DND-41 (cell line): ENCODE data around the gene CDH23.

Experiments
- ATAC-seq: fragments of 200-7000 bp; cut with Tn5 transposase; 3 replicates; pipeline ENCODE4 v1.9.1; 2021; ENCODE audit warnings: low read depth; ENCODE audit not compliant: insufficient read depth
- DNase-seq: peaks from one replicate; pipeline ENCODE4 v3.0.0-alpha.2; 2020
- H2AFZ ChIP-seq: 2 replicates; pipeline ENCODE4 v1.6.0; 2012; ENCODE audit warnings: low read depth, low read length
- H3K27ac ChIP-seq: 2 replicates; pipeline ENCODE4 v1.5.1; 2012; ENCODE audit warnings: low read length, inconsistent platforms
- H3K27me3 ChIP-seq: fragments of 200-600 bp; sonication (generic); 2 replicates; pipeline ENCODE4 v1.6.0; 2012; ENCODE audit warnings: low read length, mild to moderate bottlenecking, inconsistent platforms; ENCODE audit not compliant: insufficient read depth, poor library complexity
- H3K36me3 ChIP-seq: 2 replicates; pipeline ENCODE4 v1.5.1; 2012; ENCODE audit warnings: low read length, inconsistent platforms; ENCODE audit not compliant: insufficient read depth
- H3K4me1 ChIP-seq: 2 replicates; pipeline ENCODE4 v1.5.1; 2012; ENCODE audit warnings: mild to moderate bottlenecking, low read length; ENCODE audit not compliant: insufficient read depth
- H3K4me2 ChIP-seq: 2 replicates; pipeline ENCODE4 v1.6.0; 2012; ENCODE audit warnings: mild to moderate bottlenecking, moderate library complexity, low read length, inconsistent platforms; ENCODE audit not compliant: insufficient read depth
- H3K4me3 ChIP-seq, 2 experiments: fragments of 200-600 bp in 1 of 2; shearing (Covaris generic) in 1 of 2; 2 replicates each; pipeline ENCODE4 v1.5.1; 2012 to 2016; ENCODE audit warnings: inconsistent platforms in 2 of 2, low read length in 2 of 2, mild to moderate bottlenecking in 2 of 2, low read depth in 1 of 2, moderate library complexity in 1 of 2
- H3K79me2 ChIP-seq: 2 replicates; pipeline ENCODE4 v1.6.0; 2012; ENCODE audit warnings: low read length, inconsistent platforms; ENCODE audit not compliant: insufficient read depth
- H3K9ac ChIP-seq: 2 replicates; pipeline ENCODE4 v1.6.0; 2012; ENCODE audit warnings: low read depth, mild to moderate bottlenecking, inconsistent platforms, low read length, moderate library complexity
- H3K9me3 ChIP-seq: 2 replicates; pipeline ENCODE4 v1.5.1; 2012; ENCODE audit warnings: low read length, moderate library complexity, mild to moderate bottlenecking, inconsistent platforms; ENCODE audit not compliant: insufficient read depth, severe bottlenecking
- H4K20me1 ChIP-seq: 2 replicates; pipeline ENCODE4 v1.6.0; 2012; ENCODE audit warnings: low read length; ENCODE audit not compliant: insufficient read depth
- EZH2 ChIP-seq: IDR thresholded peaks from 3 replicates; pipeline ENCODE4 v1.6.1; 2012; ENCODE audit warnings: borderline replicate concordance, low read depth, mild to moderate bottlenecking, moderate library complexity, low read length, inconsistent platforms; ENCODE audit not compliant: severe bottlenecking
- TF ChIP-seq, protein P1 (sequence below): IDR thresholded peaks from 2 replicates; pipeline ENCODE4 v1.5.1; 2012; ENCODE audit warnings: borderline replicate concordance, low read length, moderate library complexity, mild to moderate bottlenecking; ENCODE audit not compliant: poor library complexity, severe bottlenecking; ENCODE audit errors: extremely low read depth

Gene CDH23

DNA sequence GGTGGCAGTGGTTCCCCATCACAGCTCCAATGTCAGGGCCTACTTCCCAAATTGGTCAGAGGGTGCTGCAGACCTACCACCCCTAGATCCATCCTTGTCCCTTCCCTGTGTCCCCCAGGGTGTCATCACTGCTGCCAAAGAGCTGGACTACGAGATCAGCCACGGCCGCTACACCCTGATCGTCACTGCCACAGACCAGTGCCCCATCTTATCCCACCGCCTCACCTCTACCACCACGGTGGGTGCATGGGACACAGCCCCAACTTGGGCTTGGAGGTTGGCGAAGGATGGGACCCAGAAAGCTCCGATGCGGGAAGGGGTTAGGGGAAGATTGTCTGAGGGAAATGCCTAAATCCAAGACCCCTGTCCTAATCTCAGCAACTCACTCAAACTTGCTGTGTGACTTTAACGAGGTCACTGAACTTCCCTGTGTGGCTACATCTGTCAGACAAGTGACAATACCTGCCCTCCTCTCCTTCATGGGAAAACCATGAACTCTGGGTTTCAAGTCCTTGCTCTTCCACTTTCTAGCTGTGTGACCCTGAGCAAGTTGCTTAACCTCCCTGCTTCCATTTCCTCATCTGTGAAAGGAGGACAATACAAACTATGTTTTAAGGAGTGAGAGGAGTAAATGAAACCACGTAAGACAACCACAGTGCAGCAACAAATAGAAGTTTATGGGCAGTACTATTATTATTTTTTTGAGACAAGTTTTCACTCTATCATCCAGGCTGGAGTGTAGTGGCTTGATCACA is 381.5 kb downstream of the CDH23 start:
- Histone ChIP-seq H2AFZ (no peak overlapping the region), H3K9me3 (no peaks in the 10 kb centered on the region), H3K4me3 (no peak overlapping the region), H3K4me1 (peaks cover 26% of the 10 kb centered on the region), H4K20me1 (no peaks in the 10 kb centered on the region), H3K27me3 (no peaks in the 10 kb centered on the region), H3K27ac (no peak overlapping the region), H3K36me3 (no peaks in the 10 kb centered on the region), H3K79me2 (no peaks in the 10 kb centered on the region), H3K9ac (no peak overlapping the region), H3K4me2 (no peak overlapping the region)
- ATAC-seq (no peak), DNase-seq (no peak)
- no peak for TF ChIP-seq EZH2
- TF ChIP-seq, protein P1, sequence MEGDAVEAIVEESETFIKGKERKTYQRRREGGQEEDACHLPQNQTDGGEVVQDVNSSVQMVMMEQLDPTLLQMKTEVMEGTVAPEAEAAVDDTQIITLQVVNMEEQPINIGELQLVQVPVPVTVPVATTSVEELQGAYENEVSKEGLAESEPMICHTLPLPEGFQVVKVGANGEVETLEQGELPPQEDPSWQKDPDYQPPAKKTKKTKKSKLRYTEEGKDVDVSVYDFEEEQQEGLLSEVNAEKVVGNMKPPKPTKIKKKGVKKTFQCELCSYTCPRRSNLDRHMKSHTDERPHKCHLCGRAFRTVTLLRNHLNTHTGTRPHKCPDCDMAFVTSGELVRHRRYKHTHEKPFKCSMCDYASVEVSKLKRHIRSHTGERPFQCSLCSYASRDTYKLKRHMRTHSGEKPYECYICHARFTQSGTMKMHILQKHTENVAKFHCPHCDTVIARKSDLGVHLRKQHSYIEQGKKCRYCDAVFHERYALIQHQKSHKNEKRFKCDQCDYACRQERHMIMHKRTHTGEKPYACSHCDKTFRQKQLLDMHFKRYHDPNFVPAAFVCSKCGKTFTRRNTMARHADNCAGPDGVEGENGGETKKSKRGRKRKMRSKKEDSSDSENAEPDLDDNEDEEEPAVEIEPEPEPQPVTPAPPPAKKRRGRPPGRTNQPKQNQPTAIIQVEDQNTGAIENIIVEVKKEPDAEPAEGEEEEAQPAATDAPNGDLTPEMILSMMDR = no peak

DNA sequence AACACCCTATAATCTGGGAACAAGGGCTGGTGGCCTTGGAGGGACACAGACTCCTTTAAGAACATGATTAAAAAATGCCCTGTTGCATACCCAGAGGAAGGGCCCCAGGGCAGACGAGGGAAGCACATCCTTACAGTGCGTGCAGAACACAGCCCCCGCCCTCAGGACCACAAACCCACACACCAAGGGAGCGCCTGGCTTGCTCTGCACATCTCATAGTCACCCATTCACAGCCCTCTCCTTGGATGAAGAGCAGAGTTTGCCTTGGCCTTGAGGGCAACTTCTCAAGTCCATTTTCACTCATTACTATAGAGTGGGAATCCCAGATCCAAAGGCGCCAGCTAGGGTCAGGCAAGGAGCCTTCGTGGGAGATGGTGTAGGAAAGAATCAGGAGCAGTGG is 382.9 kb downstream of the CDH23 start:
- DNase-seq = no peak
- H3K27ac ChIP-seq = no peak overlapping the region
- H3K4me1 ChIP-seq = peaks cover 17% of the 10 kb centered on the region
- TF ChIP-seq, protein P1 = no peak
- no peak for TF ChIP-seq EZH2
- H3K36me3 ChIP-seq = no peaks in the 10 kb centered on the region
- H4K20me1 ChIP-seq = no peaks in the 10 kb centered on the region
- no peaks in the 10 kb centered on the region for H3K27me3 ChIP-seq
- no peaks in the 10 kb centered on the region for H3K9me3 ChIP-seq
- H3K4me3 ChIP-seq = no peak overlapping the region
- no peak overlapping the region for H3K4me2 ChIP-seq
- H2AFZ ChIP-seq = no peak overlapping the region
- H3K79me2 ChIP-seq = no peaks in the 10 kb centered on the region
- no peak overlapping the region for H3K9ac ChIP-seq
- ATAC-seq = peak; percentile 55; the same call in 1 of the 3 replicates

DNA sequence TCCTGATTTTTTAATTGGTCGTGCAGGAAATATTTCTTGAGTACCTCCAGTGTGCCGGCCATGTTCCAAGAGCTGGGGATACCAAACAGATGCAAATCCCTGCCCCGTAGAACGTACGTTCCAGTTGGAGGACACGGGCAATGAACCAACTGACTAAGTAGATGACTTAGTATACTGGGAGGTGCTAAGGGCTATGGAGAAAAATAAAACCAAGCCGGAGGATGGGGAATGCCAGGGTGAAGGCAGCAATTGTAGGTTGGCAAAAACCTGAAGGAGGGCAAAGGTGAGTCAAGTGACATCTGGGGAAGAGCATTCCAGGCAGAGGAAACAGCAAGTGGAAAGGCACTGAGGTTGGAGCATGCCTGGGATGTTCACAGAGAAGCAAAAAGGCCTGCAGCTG is 383.4 kb downstream of the CDH23 start:
- H3K27ac ChIP-seq = no peak overlapping the region
- H4K20me1 ChIP-seq = no peaks in the 10 kb centered on the region
- H3K9me3 ChIP-seq = no peaks in the 10 kb centered on the region
- H3K4me2 ChIP-seq = no peak overlapping the region
- peaks cover 15% of the 10 kb centered on the region for H3K4me1 ChIP-seq
- no peaks in the 10 kb centered on the region for H3K36me3 ChIP-seq
- H3K9ac ChIP-seq = no peak overlapping the region
- DNase-seq (no peak), ATAC-seq (no peak)
- no peaks in the 10 kb centered on the region for H3K27me3 ChIP-seq
- H2AFZ ChIP-seq = no peak overlapping the region
- no peak overlapping the region for H3K4me3 ChIP-seq
- H3K79me2 ChIP-seq = no peaks in the 10 kb centered on the region
- TF ChIP-seq, protein P1 = no peak
- TF ChIP-seq EZH2 = no peak
